Measurements from ENCODE around the gene TBC1D16. TPM values are rescaled to one million over a fixed set of nuclear protein-coding genes. Genes with fewer than 3 reads are reported as not detected.

Gene TBC1D16
- total RNA-seq, 1 experiment from 2014 or later = 55.4 TPM

DNA sequence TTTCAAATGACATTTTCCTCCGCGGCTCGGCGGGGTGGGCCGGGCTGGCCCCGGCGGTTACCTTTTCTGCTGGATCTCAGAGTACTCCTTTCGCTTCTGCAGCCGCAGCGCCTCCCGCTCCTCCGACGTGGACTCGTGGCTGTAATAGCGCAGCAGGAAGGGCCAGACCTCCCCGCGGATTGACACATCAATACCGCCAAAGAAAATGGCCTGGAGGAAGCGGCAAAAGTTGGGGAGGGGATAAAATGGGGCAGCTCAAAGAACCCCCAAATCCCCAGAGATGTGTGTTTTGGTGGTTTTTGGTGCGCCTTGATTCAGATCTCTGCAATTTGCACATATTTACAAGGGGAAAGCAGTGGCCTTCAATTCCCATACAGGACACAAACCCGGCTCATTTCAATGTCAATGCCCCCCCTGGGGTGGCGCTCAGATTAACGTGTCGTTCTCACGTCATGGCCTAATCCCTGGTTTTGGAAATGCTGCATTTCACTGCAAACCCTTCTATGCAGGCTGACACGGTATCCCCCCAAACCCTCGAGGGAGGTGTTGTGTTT, 85.9 kb downstream of the TBC1D16 start:
- peak in 1 of 2 experiments; percentile 25 for DNase-seq
- H3K4me1 ChIP-seq = peaks cover 46% of the 10 kb centered on the region
- H3K9me3 Mint-ChIP-seq (ENCODE audit: unreplicated experiment) = no peaks in the 10 kb centered on the region
- no peaks in the 10 kb centered on the region; the same call in none of the 2 replicates for H3K36me3 ChIP-seq (ENCODE audit: control insufficient read depth, insufficient read depth, low read length)
- POLR2A ChIA-PET = interaction anchor here (1.7 kb wide), 1 partner anchor 34 kb away, joined by 5 read pairs; no protein-coding TSS in a partner anchor
- BruUV-seq (replicated peaks) = no TSS peak
- H3K27ac Mint-ChIP-seq (ENCODE audit: unreplicated experiment) = peak overlapping the region; percentile 69
- TF ChIP-seq, protein P1, sequence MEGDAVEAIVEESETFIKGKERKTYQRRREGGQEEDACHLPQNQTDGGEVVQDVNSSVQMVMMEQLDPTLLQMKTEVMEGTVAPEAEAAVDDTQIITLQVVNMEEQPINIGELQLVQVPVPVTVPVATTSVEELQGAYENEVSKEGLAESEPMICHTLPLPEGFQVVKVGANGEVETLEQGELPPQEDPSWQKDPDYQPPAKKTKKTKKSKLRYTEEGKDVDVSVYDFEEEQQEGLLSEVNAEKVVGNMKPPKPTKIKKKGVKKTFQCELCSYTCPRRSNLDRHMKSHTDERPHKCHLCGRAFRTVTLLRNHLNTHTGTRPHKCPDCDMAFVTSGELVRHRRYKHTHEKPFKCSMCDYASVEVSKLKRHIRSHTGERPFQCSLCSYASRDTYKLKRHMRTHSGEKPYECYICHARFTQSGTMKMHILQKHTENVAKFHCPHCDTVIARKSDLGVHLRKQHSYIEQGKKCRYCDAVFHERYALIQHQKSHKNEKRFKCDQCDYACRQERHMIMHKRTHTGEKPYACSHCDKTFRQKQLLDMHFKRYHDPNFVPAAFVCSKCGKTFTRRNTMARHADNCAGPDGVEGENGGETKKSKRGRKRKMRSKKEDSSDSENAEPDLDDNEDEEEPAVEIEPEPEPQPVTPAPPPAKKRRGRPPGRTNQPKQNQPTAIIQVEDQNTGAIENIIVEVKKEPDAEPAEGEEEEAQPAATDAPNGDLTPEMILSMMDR (IDR thresholded peaks at IDR 0.05; ENCODE audit: insufficient read depth in 1 of 2, low read depth in 1 of 2, low read length in 1 of 2, severe bottlenecking in 1 of 2, unreplicated experiment in 1 of 2) = no peak
- H3K4me3 ChIP-seq (ENCODE audit: low read depth, low read length) = no peak overlapping the region
- peak overlapping the region; percentile 52 for H3K4me3 Mint-ChIP-seq (ENCODE audit: unreplicated experiment)
- no peaks in the 10 kb centered on the region for H3K27me3 Mint-ChIP-seq (ENCODE audit: insufficient read depth, unreplicated experiment)
- CTCF ChIA-PET = interaction anchor here (0.5 to 1.0 kb wide), 2 partner anchors 23 to 42 kb away, joined by 4 to 5 read pairs; no protein-coding TSS in a partner anchor
- no peaks in the 10 kb centered on the region for H3K27me3 ChIP-seq (replicated peaks; ENCODE audit: control insufficient read depth, insufficient read depth, low read length)
- peaks cover 23% of the 10 kb centered on the region for H3K4me1 Mint-ChIP-seq (ENCODE audit: low read depth, unreplicated experiment)
- peaks cover 28% of the 10 kb centered on the region for H3K36me3 Mint-ChIP-seq (ENCODE audit: insufficient read depth, unreplicated experiment)
- no peaks in the 10 kb centered on the region for H3K9me3 ChIP-seq
- intact Hi-C loops (cut with micrococcal nuclease; ENCODE audit: unreplicated experiment) = loop anchor here (5.0 kb wide), 1 partner anchor 43 kb away; no protein-coding TSS in a partner anchor

DNA sequence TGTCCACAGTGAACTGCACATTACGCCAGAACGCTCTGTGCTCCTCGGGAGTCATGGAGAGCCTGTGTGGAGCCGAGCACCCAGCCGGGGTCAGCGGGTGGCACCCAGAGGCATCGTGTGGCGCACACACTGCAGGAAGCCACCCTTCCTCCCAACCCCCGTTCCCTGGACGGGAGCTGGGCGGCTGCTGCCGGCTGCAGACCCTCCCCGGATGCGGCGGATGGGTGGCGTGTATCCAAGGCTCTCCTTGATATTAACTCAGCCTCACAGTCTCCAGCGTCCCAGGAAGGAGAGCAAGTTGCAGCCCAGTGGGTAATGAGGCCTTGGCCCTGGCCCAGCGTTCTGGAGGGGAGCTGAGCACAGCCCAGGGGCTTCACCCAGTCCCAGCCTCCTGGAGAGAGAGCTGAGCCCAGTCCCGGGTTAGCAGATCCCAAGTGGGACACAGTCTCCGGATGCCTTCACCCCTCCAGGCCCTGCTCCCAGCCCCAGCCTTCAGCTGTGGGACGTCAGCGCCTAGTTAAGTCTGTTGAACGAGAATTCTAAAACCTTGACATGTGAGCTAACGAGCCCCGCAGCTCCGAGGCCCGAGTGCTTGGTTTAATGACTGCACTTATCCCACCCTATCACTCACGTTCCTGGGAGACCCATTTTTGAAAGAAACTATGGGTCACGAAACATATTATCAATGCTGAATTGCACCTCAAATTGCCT, 86.6 kb downstream of the TBC1D16 start:
- H3K27ac Mint-ChIP-seq (ENCODE audit: unreplicated experiment) = no peak overlapping the region
- DNase-seq = peak in 1 of 2 experiments; percentile 31
- BruUV-seq (replicated peaks) = no TSS peak
- no peak overlapping the region for H3K4me3 ChIP-seq (ENCODE audit: low read depth, low read length)
- TF ChIP-seq, protein P1 (IDR thresholded peaks at IDR 0.05; ENCODE audit: insufficient read depth in 1 of 2, low read depth in 1 of 2, low read length in 1 of 2, severe bottlenecking in 1 of 2, unreplicated experiment in 1 of 2) = no peak
- peaks cover 43% of the 10 kb centered on the region for H3K4me1 ChIP-seq
- H3K36me3 ChIP-seq (ENCODE audit: control insufficient read depth, insufficient read depth, low read length) = no peaks in the 10 kb centered on the region; the same call in none of the 2 replicates
- no peak overlapping the region for H3K4me3 Mint-ChIP-seq (ENCODE audit: unreplicated experiment)
- no peaks in the 10 kb centered on the region for H3K9me3 Mint-ChIP-seq (ENCODE audit: unreplicated experiment)
- H3K36me3 Mint-ChIP-seq (ENCODE audit: insufficient read depth, unreplicated experiment) = peaks cover 28% of the 10 kb centered on the region
- no peaks in the 10 kb centered on the region for H3K9me3 ChIP-seq
- intact Hi-C loops (cut with micrococcal nuclease; ENCODE audit: unreplicated experiment) = no loop called here
- peaks cover 23% of the 10 kb centered on the region for H3K4me1 Mint-ChIP-seq (ENCODE audit: low read depth, unreplicated experiment)
- H3K27me3 ChIP-seq (replicated peaks; ENCODE audit: control insufficient read depth, insufficient read depth, low read length) = no peaks in the 10 kb centered on the region
- H3K27me3 Mint-ChIP-seq (ENCODE audit: insufficient read depth, unreplicated experiment) = no peaks in the 10 kb centered on the region
- ChIA-PET POLR2A (no interaction called here), CTCF (no interaction called here)

DNA sequence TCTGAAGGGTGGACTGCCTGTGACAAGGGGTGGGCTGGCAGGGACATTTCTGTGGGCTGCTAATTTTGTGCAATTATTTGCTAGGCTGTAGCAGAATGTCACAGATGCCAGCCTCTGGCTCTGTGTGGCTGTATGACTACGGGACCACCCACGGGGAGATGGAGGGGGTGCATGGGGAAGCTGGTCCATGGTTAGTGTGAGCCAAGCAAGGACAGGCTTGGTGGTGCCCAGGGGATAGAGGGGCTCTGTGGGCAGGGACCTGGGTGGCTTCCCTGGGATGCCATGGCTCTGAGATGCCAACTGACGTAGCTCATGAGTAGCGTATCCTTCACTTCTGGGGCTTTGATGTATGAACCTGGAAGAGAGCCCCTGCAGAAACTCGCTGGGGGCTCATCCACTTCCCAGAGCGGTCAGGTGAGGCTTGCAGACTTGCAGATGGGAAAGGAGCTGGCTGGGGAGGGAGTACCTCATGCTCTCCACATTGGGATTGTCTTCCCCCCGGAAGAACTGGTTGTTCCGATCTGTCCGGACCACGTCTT, 87.2 kb downstream of the TBC1D16 start:
- intact Hi-C loops (cut with micrococcal nuclease; ENCODE audit: unreplicated experiment) = no loop called here
- ChIA-PET POLR2A (interaction anchor here (0.5 kb wide), 1 partner anchor 43 kb away, joined by 5 read pairs; no protein-coding TSS in a partner anchor), CTCF (no interaction called here)
- Mint-ChIP-seq H3K27ac (ENCODE audit: unreplicated experiment) (no peak overlapping the region), H3K4me1 (ENCODE audit: low read depth, unreplicated experiment) (peaks cover 18% of the 10 kb centered on the region), H3K9me3 (ENCODE audit: unreplicated experiment) (no peaks in the 10 kb centered on the region), H3K36me3 (ENCODE audit: insufficient read depth, unreplicated experiment) (peaks cover 28% of the 10 kb centered on the region), H3K4me3 (ENCODE audit: unreplicated experiment) (no peak overlapping the region), H3K27me3 (ENCODE audit: insufficient read depth, unreplicated experiment) (no peaks in the 10 kb centered on the region)
- TF ChIP-seq, protein P1 (IDR thresholded peaks at IDR 0.05; ENCODE audit: insufficient read depth in 1 of 2, low read depth in 1 of 2, low read length in 1 of 2, severe bottlenecking in 1 of 2, unreplicated experiment in 1 of 2) = no peak
- H3K4me1 ChIP-seq = peaks cover 38% of the 10 kb centered on the region
- no peaks in the 10 kb centered on the region; the same call in none of the 2 replicates for H3K36me3 ChIP-seq (ENCODE audit: control insufficient read depth, insufficient read depth, low read length)
- no peak overlapping the region for H3K4me3 ChIP-seq (ENCODE audit: low read depth, low read length)
- H3K9me3 ChIP-seq = no peaks in the 10 kb centered on the region
- H3K27me3 ChIP-seq (replicated peaks; ENCODE audit: control insufficient read depth, insufficient read depth, low read length) = no peaks in the 10 kb centered on the region
- BruUV-seq (replicated peaks) = no TSS peak
- no peak for DNase-seq
